Vagina (tissue), 2 donors: ENCODE measurements around the gene DAGLA. TPM values are rescaled to one million over a fixed set of nuclear protein-coding genes. Genes with fewer than 3 reads are reported as not detected.

ENCODE experiments used
- DNase-seq, 2 donors: peaks; one replicate each; pipeline ENCODE4 v3.0.0-alpha.2; 2017; ENCODE audit errors: extremely low spot score in 2 of 2
- H3K27ac ChIP-seq: fragments of 200-600 bp; sonication (generic); one replicate; pipeline ENCODE4 v1.5.1; 2019
- H3K27me3 ChIP-seq: fragments of 200-600 bp; sonication (generic); one replicate; pipeline ENCODE4 v1.5.1; 2019
- H3K36me3 ChIP-seq, 2 donors: fragments of 200-600 bp; sonication (generic); one replicate each; pipeline ENCODE4 v1.5.1; 2017 to 2019
- H3K4me1 ChIP-seq: fragments of 200-600 bp; sonication (generic); one replicate; pipeline ENCODE4 v1.5.1; 2019
- H3K4me3 ChIP-seq, 2 donors: fragments of 200-600 bp; sonication (generic); 1 replicate in 1 of 2; 2 replicates in 1 of 2; pipeline ENCODE4 v1.5.1; 2016 to 2019
- H3K9me3 ChIP-seq: fragments of 200-600 bp; sonication (generic); one replicate; pipeline ENCODE4 v1.5.1; 2019
- CTCF ChIP-seq, 3 experiments: fragments of 450-650 bp in 2 of 3; fragments of 200-600 bp in 1 of 3; sonication (generic) in 1 of 3; IDR thresholded peaks; one replicate each; pipeline ENCODE4 v1.5.1; 2017 to 2019; ENCODE audit warnings: antibody characterized with exemption in 3 of 3, mild to moderate bottlenecking in 2 of 3, moderate library complexity in 2 of 3
- POLR2A ChIP-seq, 2 donors: fragments of 450-650 bp; IDR thresholded peaks; one replicate each; pipeline ENCODE4 v1.6.1; 2017; ENCODE audit warnings: antibody characterized with exemption in 2 of 2, mild to moderate bottlenecking in 2 of 2, moderate library complexity in 2 of 2
- POLR2AphosphoS5 ChIP-seq, 2 donors: sonication (generic); formaldehyde crosslinking; IDR thresholded peaks; one replicate each; pipeline ENCODE4 v1.9.0; 2017; ENCODE audit warnings: antibody characterized with exemption in 2 of 2, mild to moderate bottlenecking in 2 of 2, low read depth in 1 of 2; ENCODE audit not compliant: insufficient read depth in 1 of 2
- intact Hi-C: fragments of 100-400 bp; cut with DNase I; formaldehyde crosslinking; loops from one replicate; pipeline ENCODE4 v1.15.1; 2023
- total RNA-seq: library from RNA; depleted of rRNA; stranded (reverse); fragments of >200 nt; gene quantifications from one replicate; pipeline ENCODE4 v1.2.3, GENCODE V29; 2016

The DAGLA gene
- total RNA-seq, 1 donor from 2014 or later: 1.5 TPM

- Histone ChIP-seq H3K27ac (no peak overlapping the region), H3K27me3 (no peaks in the 10 kb centered on the region), H3K36me3 (no peaks in the 10 kb centered on the region), H3K9me3 (no peaks in the 10 kb centered on the region), H3K4me1 (no peaks in the 10 kb centered on the region), H3K4me3 (no peak overlapping the region)
- DNase-seq: no peak
- no peak for TF ChIP-seq POLR2A (IDR thresholded peaks at IDR 0.05)
- no peak for TF ChIP-seq CTCF (IDR thresholded peaks at IDR 0.05)
- no peak for TF ChIP-seq POLR2AphosphoS5 (IDR thresholded peaks at IDR 0.05; ENCODE audit: insufficient read depth in 1 of 2, low read depth in 1 of 2)
- intact Hi-C loops: no loop called here
These were observed 77.1 kb downstream of the DAGLA start for GRCh38 chr11:61757213-61757862.

DNA sequence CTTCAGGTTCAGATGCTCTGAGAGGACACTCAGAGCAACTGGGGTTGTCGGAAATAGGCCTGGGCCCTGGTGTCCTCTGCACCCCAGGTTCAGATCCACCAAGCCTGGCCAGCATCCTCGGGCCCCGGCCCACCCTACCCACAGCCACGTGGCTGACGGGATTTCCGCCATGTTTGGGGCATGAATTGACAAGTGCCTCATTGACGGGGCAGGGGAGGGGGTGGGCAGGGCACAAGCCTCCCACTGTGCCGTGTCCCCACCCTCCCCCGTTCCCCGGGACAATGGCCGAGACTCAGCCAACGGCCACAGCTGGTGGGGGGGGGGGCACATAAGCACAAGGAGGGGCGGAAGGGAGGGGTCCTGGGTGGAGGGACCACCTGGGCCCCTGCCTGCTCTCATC, 80.8 kb downstream of the DAGLA start:
- Histone ChIP-seq H3K9me3 (no peaks in the 10 kb centered on the region), H3K27me3 (no peaks in the 10 kb centered on the region), H3K4me3 (no peak overlapping the region), H3K36me3 (no peaks in the 10 kb centered on the region), H3K27ac (no peak overlapping the region), H3K4me1 (no peaks in the 10 kb centered on the region)
- TF ChIP-seq POLR2A (IDR thresholded peaks at IDR 0.05) (no peak), POLR2AphosphoS5 (IDR thresholded peaks at IDR 0.05; ENCODE audit: insufficient read depth in 1 of 2, low read depth in 1 of 2) (no peak), CTCF (IDR thresholded peaks at IDR 0.05) (no peak)
- intact Hi-C loops: no loop called here
- no peak for DNase-seq

DNA sequence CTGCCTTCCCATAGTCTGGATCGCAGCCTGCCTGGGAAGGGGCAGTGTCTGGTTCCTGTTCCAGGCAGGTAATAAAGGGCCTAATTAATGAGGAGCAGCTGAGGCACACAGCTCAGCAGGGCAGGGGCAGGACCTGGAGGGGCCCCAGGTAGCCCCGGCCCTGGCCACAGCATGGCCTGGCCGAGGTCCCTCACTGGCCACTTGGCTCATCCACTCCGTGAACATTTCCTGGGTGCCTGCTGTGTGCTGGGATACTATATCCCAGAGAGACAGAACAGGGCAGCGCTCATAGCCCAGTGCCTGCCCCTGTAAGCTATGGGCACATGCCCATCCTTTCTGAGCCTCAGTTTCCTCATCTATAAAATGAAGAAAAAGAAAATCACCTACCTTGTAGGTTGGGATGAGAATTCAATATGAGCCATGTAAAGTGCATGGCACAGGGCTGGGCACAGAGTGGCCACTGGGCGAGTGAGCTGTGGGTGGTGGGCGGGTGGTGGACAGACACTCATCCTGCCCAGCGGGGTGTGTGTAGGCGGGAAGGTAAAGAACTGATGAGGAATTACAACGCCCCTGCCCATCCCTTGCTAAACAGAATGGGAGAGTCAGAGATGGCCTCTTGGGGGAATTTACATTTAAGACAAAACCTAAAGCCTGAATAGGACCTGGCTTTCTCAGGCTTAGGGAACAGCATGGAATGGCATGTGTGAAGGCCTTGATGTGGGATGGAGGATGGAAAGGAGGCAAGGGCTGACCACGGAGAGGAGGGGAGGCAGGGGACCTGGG, 81.4 kb downstream of the DAGLA start:
- H3K27me3 ChIP-seq: no peaks in the 10 kb centered on the region
- H3K4me1 ChIP-seq: no peaks in the 10 kb centered on the region

GRCh38 chr11:61762223-61762615, 82.0 kb downstream of the DAGLA start:
- Histone ChIP-seq H3K4me1 (no peaks in the 10 kb centered on the region), H3K27ac (no peak overlapping the region), H3K27me3 (no peaks in the 10 kb centered on the region)

More for the DNA sequence above, 81.4 kb downstream of the DAGLA start:
- Histone ChIP-seq H3K9me3 (no peaks in the 10 kb centered on the region), H3K27ac (no peak overlapping the region), H3K36me3 (no peaks in the 10 kb centered on the region), H3K4me3 (no peak overlapping the region)
- DNase-seq: no peak
- intact Hi-C loops: no loop called here
- TF ChIP-seq CTCF (IDR thresholded peaks at IDR 0.05) (no peak), POLR2AphosphoS5 (IDR thresholded peaks at IDR 0.05; ENCODE audit: insufficient read depth in 1 of 2, low read depth in 1 of 2) (no peak), POLR2A (IDR thresholded peaks at IDR 0.05) (no peak)

More at GRCh38 chr11:61762223-61762615, 82.0 kb downstream of the DAGLA start:
- TF ChIP-seq POLR2AphosphoS5 (IDR thresholded peaks at IDR 0.05; ENCODE audit: insufficient read depth in 1 of 2, low read depth in 1 of 2): no peak
- TF ChIP-seq POLR2A (IDR thresholded peaks at IDR 0.05): no peak
- TF ChIP-seq CTCF (IDR thresholded peaks at IDR 0.05): no peak
- Histone ChIP-seq H3K4me3 (no peak overlapping the region), H3K9me3 (no peaks in the 10 kb centered on the region), H3K36me3 (no peaks in the 10 kb centered on the region)
- no peak for DNase-seq
- intact Hi-C loops: no loop called here
